ENCODE measurements around the gene ASCC1.

The ASCC1 gene

GRCh38 chr10:72093450-72093849, 122.6 kb downstream of the ASCC1 start:
- no peak for DNase-seq (ENCODE audit: low read depth)
- H3K4me3 ChIP-seq (ENCODE audit: low read depth, low read length) = no peak overlapping the region
- TF ChIP-seq, protein P1, sequence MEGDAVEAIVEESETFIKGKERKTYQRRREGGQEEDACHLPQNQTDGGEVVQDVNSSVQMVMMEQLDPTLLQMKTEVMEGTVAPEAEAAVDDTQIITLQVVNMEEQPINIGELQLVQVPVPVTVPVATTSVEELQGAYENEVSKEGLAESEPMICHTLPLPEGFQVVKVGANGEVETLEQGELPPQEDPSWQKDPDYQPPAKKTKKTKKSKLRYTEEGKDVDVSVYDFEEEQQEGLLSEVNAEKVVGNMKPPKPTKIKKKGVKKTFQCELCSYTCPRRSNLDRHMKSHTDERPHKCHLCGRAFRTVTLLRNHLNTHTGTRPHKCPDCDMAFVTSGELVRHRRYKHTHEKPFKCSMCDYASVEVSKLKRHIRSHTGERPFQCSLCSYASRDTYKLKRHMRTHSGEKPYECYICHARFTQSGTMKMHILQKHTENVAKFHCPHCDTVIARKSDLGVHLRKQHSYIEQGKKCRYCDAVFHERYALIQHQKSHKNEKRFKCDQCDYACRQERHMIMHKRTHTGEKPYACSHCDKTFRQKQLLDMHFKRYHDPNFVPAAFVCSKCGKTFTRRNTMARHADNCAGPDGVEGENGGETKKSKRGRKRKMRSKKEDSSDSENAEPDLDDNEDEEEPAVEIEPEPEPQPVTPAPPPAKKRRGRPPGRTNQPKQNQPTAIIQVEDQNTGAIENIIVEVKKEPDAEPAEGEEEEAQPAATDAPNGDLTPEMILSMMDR (IDR thresholded peaks at IDR 0.05; ENCODE audit: low read depth, low read length, missing control alignments) = no peak
- in situ Hi-C loops (cut with HindIII; ENCODE audit: low sequenced_read_pairs) = no loop called here

- TF ChIP-seq, protein P1 (IDR thresholded peaks at IDR 0.05; ENCODE audit: low read depth, low read length, missing control alignments) = no peak
- H3K4me3 ChIP-seq (ENCODE audit: low read depth, low read length) = no peak overlapping the region
- no peak for DNase-seq (ENCODE audit: low read depth)
- in situ Hi-C loops (cut with HindIII; ENCODE audit: low sequenced_read_pairs) = no loop called here
Measured at GRCh38 chr10:72092987-72093386, 123.1 kb downstream of the ASCC1 start.

GRCh38 chr10:72092171-72092924, 123.7 kb downstream of the ASCC1 start:
- DNase-seq (ENCODE audit: low read depth) = no peak
- in situ Hi-C loops (cut with HindIII; ENCODE audit: low sequenced_read_pairs) = no loop called here
- H3K4me3 ChIP-seq (ENCODE audit: low read depth, low read length) = no peak overlapping the region
- TF ChIP-seq, protein P1 (IDR thresholded peaks at IDR 0.05; ENCODE audit: low read depth, low read length, missing control alignments) = no peak

GRCh38 chr10:72090326-72090725, 125.8 kb downstream of the ASCC1 start:
- H3K4me3 ChIP-seq (ENCODE audit: low read depth, low read length) = no peak overlapping the region
- in situ Hi-C loops (cut with HindIII; ENCODE audit: low sequenced_read_pairs) = no loop called here
- DNase-seq (ENCODE audit: low read depth) = no peak
- TF ChIP-seq, protein P1 (IDR thresholded peaks at IDR 0.05; ENCODE audit: low read depth, low read length, missing control alignments) = no peak

- TF ChIP-seq, protein P1 (IDR thresholded peaks at IDR 0.05; ENCODE audit: low read depth, low read length, missing control alignments) = no peak
- H3K4me3 ChIP-seq (ENCODE audit: low read depth, low read length) = no peak overlapping the region
- no peak for DNase-seq (ENCODE audit: low read depth)
- in situ Hi-C loops (cut with HindIII; ENCODE audit: low sequenced_read_pairs) = no loop called here
Measured at GRCh38 chr10:72089618-72090017, 126.5 kb downstream of the ASCC1 start.

DNA sequence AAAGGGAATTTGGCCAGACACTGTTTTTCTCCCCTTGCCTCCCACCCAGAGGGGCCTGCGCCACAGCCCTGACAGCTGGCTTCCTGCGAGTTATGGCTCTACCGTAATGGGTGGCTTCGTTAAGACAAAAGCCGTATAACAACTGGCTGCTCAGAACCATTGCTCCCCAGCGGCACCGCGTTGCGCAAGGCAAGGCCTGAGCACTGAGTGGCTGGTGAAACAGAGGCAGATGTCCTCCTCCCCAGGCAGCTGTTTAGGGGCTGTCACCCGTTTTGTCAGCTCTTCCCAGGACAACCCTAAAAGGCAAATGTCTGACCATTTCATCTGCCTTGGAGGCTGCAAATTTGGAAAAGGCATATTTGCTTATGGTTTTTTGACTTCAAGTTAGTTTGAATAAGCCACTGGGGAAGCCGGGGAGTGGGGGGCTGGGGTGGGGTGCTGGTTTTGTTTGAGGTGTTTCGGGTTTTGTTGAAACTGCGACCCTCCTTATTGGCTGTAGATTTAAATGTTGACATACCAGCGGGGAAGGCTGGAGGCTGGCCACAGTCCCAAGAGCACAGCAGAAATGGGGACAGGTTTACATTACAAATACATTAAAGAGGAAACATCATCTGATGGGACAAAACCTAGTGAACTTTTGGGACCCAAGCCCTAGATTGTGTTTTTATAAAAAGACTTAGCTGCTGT, 127.0 kb downstream of the ASCC1 start:
- no peak overlapping the region for H3K4me3 ChIP-seq (ENCODE audit: low read depth, low read length)
- no peak for DNase-seq (ENCODE audit: low read depth)
- in situ Hi-C loops (cut with HindIII; ENCODE audit: low sequenced_read_pairs) = no loop called here
- TF ChIP-seq, protein P1 (IDR thresholded peaks at IDR 0.05; ENCODE audit: low read depth, low read length, missing control alignments) = no peak
